HG02870 (cell line): ENCODE data around the gene GAREM1.
"Not testable (repeated sequence)": the region's sequence is repeated elsewhere in the genome, so short reads cannot be mapped to it uniquely, and the experiment has no call there.

Experiments used
- ATAC-seq: cut with Tn5 transposase; IDR thresholded peaks from one replicate; pipeline ENCODE4 v1.9.1; 2021; ENCODE audit warnings: mild to moderate bottlenecking, moderate library complexity; ENCODE audit not compliant: unreplicated experiment

GAREM1 gene

GRCh38 chr18:32470714-32471633 lies at the start of gene GAREM1:
Gene GAREM1 (minus strand): TSS chr18:32470882. CDS start chr18:32470428, 454 bp downstream.
- ATAC-seq = peak; percentile 96

GRCh38 chr18:32511147-32511546 lies 40.5 kb upstream of the GAREM1 start:
- ATAC-seq = no peak

GRCh38 chr18:32509111-32509510 lies 38.4 kb upstream of the GAREM1 start:
- no peak for ATAC-seq

GRCh38 chr18:32507093-32507492 lies 36.4 kb upstream of the GAREM1 start:
- no peak for ATAC-seq

- no peak for ATAC-seq
Observed at GRCh38 chr18:32502014-32502413, 31.3 kb upstream of the GAREM1 start.

- not testable (repeated sequence) for ATAC-seq
Observed at GRCh38 chr18:32501242-32501641, 30.6 kb upstream of the GAREM1 start.

GRCh38 chr18:32483002-32483401 lies 12.3 kb upstream of the GAREM1 start:
- ATAC-seq = no peak

GRCh38 chr18:32482117-32482516 lies 11.4 kb upstream of the GAREM1 start:
- no peak for ATAC-seq

GRCh38 chr18:32480581-32480980 lies 9.9 kb upstream of the GAREM1 start:
- no peak for ATAC-seq

GRCh38 chr18:32478807-32479206 lies 8.1 kb upstream of the GAREM1 start:
- no peak for ATAC-seq

GRCh38 chr18:32478317-32478716 lies 7.6 kb upstream of the GAREM1 start:
- ATAC-seq = no peak

GRCh38 chr18:32476106-32476505 lies 5.4 kb upstream of the GAREM1 start:
- ATAC-seq = no peak

- not testable (repeated sequence) for ATAC-seq
Observed at GRCh38 chr18:32475069-32475468, 4.4 kb upstream of the GAREM1 start.

GRCh38 chr18:32473325-32473724 lies 2.6 kb upstream of the GAREM1 start:
- no peak for ATAC-seq

- ATAC-seq = no peak
Observed at GRCh38 chr18:32472841-32473240, 2.2 kb upstream of the GAREM1 start.

- ATAC-seq = peak; percentile 6
Observed at GRCh38 chr18:32470460-32470713, 295 bp downstream of the GAREM1 start.

GRCh38 chr18:32469691-32470459 lies 807 bp downstream of the GAREM1 start:
- no peak for ATAC-seq

GRCh38 chr18:32469190-32469651 lies 1.5 kb downstream of the GAREM1 start:
- ATAC-seq = no peak

- ATAC-seq = no peak
Observed at GRCh38 chr18:32468147-32468845, 2.4 kb downstream of the GAREM1 start.

GRCh38 chr18:32461709-32462272 lies 8.9 kb downstream of the GAREM1 start:
- ATAC-seq = no peak

GRCh38 chr18:32460171-32460731 lies 10.4 kb downstream of the GAREM1 start:
- ATAC-seq = no peak
